PC-3 (cell line): Measurements from ENCODE around the gene ACTR10.

Source experiments
- EZH2 ChIP-seq: fragments of 300-600 bp; sonication (generic); IDR thresholded peaks from one replicate; pipeline ENCODE4 v1.6.1; 2017; ENCODE audit warnings: antibody characterized with exemption, mild to moderate bottlenecking, low read length; ENCODE audit not compliant: unreplicated experiment
- TF ChIP-seq, protein P1 (sequence below): fragments of 300-600 bp; sonication (generic); conservative IDR thresholded peaks from 2 replicates; pipeline ENCODE4 v1.5.1; 2017; ENCODE audit warnings: antibody characterized with exemption, low read depth, mild to moderate bottlenecking, low read length

DNA sequence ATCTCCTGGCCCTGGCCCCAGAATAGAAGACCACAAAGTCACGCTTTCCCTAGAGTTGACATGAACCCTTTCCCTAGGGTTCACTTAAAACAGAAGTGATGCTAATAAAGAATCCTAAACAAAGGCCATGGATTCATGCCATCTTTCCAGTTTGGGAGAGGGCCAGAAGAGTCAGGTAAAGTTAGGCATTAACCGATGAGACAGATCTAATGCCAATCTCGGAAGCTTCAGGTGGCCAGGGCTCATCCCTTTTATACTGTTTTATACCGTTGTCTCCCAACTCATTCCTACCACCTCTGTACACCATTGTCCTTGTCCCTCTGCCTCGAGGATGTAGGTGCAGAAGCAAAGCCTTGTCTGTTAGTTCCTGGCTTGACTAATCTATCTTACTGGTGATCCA, 22.8 kb upstream of the ACTR10 start:
- TF ChIP-seq, protein P1, sequence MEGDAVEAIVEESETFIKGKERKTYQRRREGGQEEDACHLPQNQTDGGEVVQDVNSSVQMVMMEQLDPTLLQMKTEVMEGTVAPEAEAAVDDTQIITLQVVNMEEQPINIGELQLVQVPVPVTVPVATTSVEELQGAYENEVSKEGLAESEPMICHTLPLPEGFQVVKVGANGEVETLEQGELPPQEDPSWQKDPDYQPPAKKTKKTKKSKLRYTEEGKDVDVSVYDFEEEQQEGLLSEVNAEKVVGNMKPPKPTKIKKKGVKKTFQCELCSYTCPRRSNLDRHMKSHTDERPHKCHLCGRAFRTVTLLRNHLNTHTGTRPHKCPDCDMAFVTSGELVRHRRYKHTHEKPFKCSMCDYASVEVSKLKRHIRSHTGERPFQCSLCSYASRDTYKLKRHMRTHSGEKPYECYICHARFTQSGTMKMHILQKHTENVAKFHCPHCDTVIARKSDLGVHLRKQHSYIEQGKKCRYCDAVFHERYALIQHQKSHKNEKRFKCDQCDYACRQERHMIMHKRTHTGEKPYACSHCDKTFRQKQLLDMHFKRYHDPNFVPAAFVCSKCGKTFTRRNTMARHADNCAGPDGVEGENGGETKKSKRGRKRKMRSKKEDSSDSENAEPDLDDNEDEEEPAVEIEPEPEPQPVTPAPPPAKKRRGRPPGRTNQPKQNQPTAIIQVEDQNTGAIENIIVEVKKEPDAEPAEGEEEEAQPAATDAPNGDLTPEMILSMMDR: no peak
- TF ChIP-seq EZH2: no peak
